Uterus (tissue), 2 donors: ENCODE data around the gene COX4I1.

Source experiments
- POLR2A ChIP-seq, 2 donors: fragments of 450-650 bp; IDR thresholded peaks; one replicate each; pipeline ENCODE4 v1.6.1; 2016; ENCODE audit warnings: antibody characterized with exemption in 2 of 2, mild to moderate bottlenecking in 1 of 2, moderate library complexity in 1 of 2
- TF ChIP-seq, protein P1 (sequence below), 4 experiments: fragments of 200-600 bp in 2 of 4; fragments of 450-650 bp in 2 of 4; sonication (generic) in 2 of 4; IDR thresholded peaks; one replicate each; pipeline ENCODE4 v1.5.1; 2016 to 2019; ENCODE audit warnings: antibody characterized with exemption in 4 of 4, mild to moderate bottlenecking in 2 of 4, moderate library complexity in 1 of 4

DNA sequence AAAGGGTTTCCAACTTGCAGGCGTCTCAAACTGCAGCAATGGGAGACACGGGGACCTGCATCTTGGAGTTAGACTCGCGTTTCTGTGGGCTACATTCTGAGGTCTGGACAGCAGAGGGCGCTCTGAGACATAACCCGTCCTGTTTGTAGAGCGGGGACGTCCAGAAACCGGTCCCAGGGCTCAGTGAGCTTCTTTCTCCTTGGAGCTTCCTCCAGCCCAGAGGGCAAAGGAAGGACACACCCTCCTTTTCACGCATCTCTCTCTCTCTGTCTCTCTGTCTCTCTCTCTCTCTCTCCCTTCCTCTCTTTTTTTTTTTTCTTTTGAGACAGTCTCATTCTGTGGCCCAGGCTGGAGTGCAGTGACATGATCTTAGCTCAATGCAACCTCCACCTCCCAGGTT lies 19.8 kb downstream of the COX4I1 start:
- TF ChIP-seq, protein P1, sequence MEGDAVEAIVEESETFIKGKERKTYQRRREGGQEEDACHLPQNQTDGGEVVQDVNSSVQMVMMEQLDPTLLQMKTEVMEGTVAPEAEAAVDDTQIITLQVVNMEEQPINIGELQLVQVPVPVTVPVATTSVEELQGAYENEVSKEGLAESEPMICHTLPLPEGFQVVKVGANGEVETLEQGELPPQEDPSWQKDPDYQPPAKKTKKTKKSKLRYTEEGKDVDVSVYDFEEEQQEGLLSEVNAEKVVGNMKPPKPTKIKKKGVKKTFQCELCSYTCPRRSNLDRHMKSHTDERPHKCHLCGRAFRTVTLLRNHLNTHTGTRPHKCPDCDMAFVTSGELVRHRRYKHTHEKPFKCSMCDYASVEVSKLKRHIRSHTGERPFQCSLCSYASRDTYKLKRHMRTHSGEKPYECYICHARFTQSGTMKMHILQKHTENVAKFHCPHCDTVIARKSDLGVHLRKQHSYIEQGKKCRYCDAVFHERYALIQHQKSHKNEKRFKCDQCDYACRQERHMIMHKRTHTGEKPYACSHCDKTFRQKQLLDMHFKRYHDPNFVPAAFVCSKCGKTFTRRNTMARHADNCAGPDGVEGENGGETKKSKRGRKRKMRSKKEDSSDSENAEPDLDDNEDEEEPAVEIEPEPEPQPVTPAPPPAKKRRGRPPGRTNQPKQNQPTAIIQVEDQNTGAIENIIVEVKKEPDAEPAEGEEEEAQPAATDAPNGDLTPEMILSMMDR (IDR thresholded peaks at IDR 0.05), result peak; percentile 15 to 48 (median 23)
- TF ChIP-seq POLR2A (IDR thresholded peaks at IDR 0.05), result no peak
